SK-N-SH (cell line): ENCODE data around the gene OGA. TPM values are rescaled to one million over a fixed set of nuclear protein-coding genes. Genes with fewer than 3 reads are reported as not detected.

Experiments
- CTCF ChIA-PET: fragments of 300-600, 350-600 bp; formaldehyde crosslinking; extraction: SDS; loops from one replicate; lab custom pipeline; 2021; lab: Yijun Ruan, JAX
- POLR2A ChIA-PET: fragments of 350-600 bp; sonication (Branson Sonifier 250); formaldehyde crosslinking; extraction: SDS; loops from one replicate; lab custom pipeline; 2020; ENCODE audit warnings: antibody characterized with exemption, inconsistent platforms; lab: Yijun Ruan, JAX
- DNase-seq: peaks from one replicate; pipeline ENCODE4 v3.0.0; 2012
- H2AFZ ChIP-seq: fragments of 200-600 bp; sonication (generic); 2 replicates; pipeline ENCODE4 v1.8.1; 2016; ENCODE audit warnings: antibody characterized with exemption, mild to moderate bottlenecking, low read depth
- H3F3A ChIP-seq: fragments of 200-600 bp; sonication (generic); replicated peaks from 2 replicates; pipeline ENCODE3; 2016; ENCODE audit warnings: antibody characterized with exemption, mild to moderate bottlenecking; ENCODE audit not compliant: insufficient read depth
- H3K27ac ChIP-seq, 2 experiments: fragments of 200-500 bp in 1 of 2; fragments of 200-600 bp in 1 of 2; sonication (Bioruptor generic) in 1 of 2; sonication (generic), shearing (Covaris generic) in 1 of 2; 2 replicates each; pipeline versions ENCODE4 v1.5.1 to v1.6.1; 2014 to 2016; ENCODE audit warnings: low read depth in 2 of 2, inconsistent platforms in 1 of 2, low read length in 1 of 2, mild to moderate bottlenecking in 1 of 2, mixed read lengths in 1 of 2
- H3K27me3 ChIP-seq: fragments of 200-600 bp; sonication (generic), shearing (Covaris generic); 2 replicates; pipeline ENCODE4 v1.6.1; 2016; ENCODE audit warnings: mixed run types; ENCODE audit not compliant: insufficient read depth
- H3K36me3 ChIP-seq, 2 experiments: fragments of 200-500 bp in 1 of 2; fragments of 200-600 bp in 1 of 2; sonication (Bioruptor generic) in 1 of 2; sonication (generic) in 1 of 2; replicated peaks in 1 of 2; 2 replicates each; pipeline versions ENCODE3 to v1.5.1; 2014 to 2016; ENCODE audit warnings: low read length in 1 of 2, mild to moderate bottlenecking in 1 of 2; ENCODE audit not compliant: insufficient read depth in 2 of 2, control insufficient read depth in 1 of 2
- H3K4me1 ChIP-seq, 2 experiments: fragments of 200-500 bp in 1 of 2; fragments of 200-600 bp in 1 of 2; sonication (Bioruptor generic) in 1 of 2; sonication (generic), shearing (Covaris generic) in 1 of 2; 2 replicates each; pipeline versions ENCODE4 v1.5.1 to v1.6.1; 2014 to 2016; ENCODE audit warnings: low read depth in 1 of 2, low read length in 1 of 2, mixed run types in 1 of 2; ENCODE audit not compliant: insufficient read depth in 2 of 2, control insufficient read depth in 1 of 2
- H3K4me2 ChIP-seq: fragments of 200-600 bp; sonication (generic), shearing (Covaris generic); 2 replicates; pipeline ENCODE4 v1.6.1; 2017; ENCODE audit warnings: mixed run types
- H3K4me3 ChIP-seq, 2 experiments: fragments of 200-500 bp in 1 of 2; fragments of 200-600 bp in 1 of 2; sonication (Bioruptor generic) in 1 of 2; sonication (generic), shearing (Covaris generic) in 1 of 2; 2 replicates each; pipeline versions ENCODE4 v1.5.1 to v1.8.1; 2014 to 2016; ENCODE audit warnings: low read depth in 2 of 2, inconsistent platforms in 1 of 2, low read length in 1 of 2, mild to moderate bottlenecking in 1 of 2, mixed read lengths in 1 of 2, moderate library complexity in 1 of 2
- H3K79me2 ChIP-seq: fragments of 200-600 bp; sonication (generic); 2 replicates; pipeline ENCODE4 v1.8.1; 2017; ENCODE audit warnings: mild to moderate bottlenecking; ENCODE audit not compliant: insufficient read depth
- H3K9ac ChIP-seq: fragments of 200-600 bp; sonication (generic); 2 replicates; pipeline ENCODE4 v1.6.1; 2017; ENCODE audit warnings: mixed run types
- H3K9me2 ChIP-seq: fragments of 200-600 bp; sonication (generic); 2 replicates; pipeline ENCODE4 v1.6.1; 2017; ENCODE audit warnings: mixed run types
- H3K9me3 ChIP-seq: fragments of 200-600 bp; sonication (generic); 2 replicates; pipeline ENCODE4 v1.6.1; 2017; ENCODE audit warnings: mixed run types, mild to moderate bottlenecking, moderate library complexity
- H4K20me1 ChIP-seq: fragments of 200-600 bp; sonication (generic); 2 replicates; pipeline ENCODE4 v1.6.1; 2017; ENCODE audit warnings: mild to moderate bottlenecking, mixed run types; ENCODE audit not compliant: insufficient read depth
- CHD2 ChIP-seq: fragments of 150-350 bp; IDR thresholded peaks from 2 replicates; pipeline ENCODE4 v1.6.1; 2018; ENCODE audit warnings: low read length; ENCODE audit not compliant: partially characterized antibody
- GATA2 ChIP-seq: sonication (generic); formaldehyde crosslinking; IDR thresholded peaks from 2 replicates; pipeline ENCODE4 v1.5.0; 2020; ENCODE audit warnings: mild to moderate bottlenecking, missing genetic modification reagents
- NFIC ChIP-seq: IDR thresholded peaks from 2 replicates; pipeline ENCODE4 v1.4.0; 2012; ENCODE audit warnings: borderline replicate concordance
- NRF1 ChIP-seq: IDR thresholded peaks from 2 replicates; pipeline ENCODE4 v1.6.1; 2012; ENCODE audit warnings: low read depth, mild to moderate bottlenecking, low read length
- PBX3 ChIP-seq: IDR thresholded peaks from 2 replicates; pipeline ENCODE4; 2012
- RAD21 ChIP-seq: IDR thresholded peaks from 2 replicates; pipeline ENCODE4 v1.6.1; 2012; ENCODE audit warnings: mild to moderate bottlenecking, low read length
- SMC3 ChIP-seq: IDR thresholded peaks from 2 replicates; pipeline ENCODE4 v1.6.1; 2012; ENCODE audit warnings: low read depth, low read length, improper control_type of control experiment
- TEAD4 ChIP-seq: IDR thresholded peaks from 2 replicates; pipeline ENCODE4 v1.4.0; 2012; ENCODE audit warnings: mild to moderate bottlenecking, borderline replicate concordance; ENCODE audit not compliant: insufficient read depth
- WGBS: methylation state at CpG from one replicate; pipeline ENCODE4 v1.1.6; 2017; ENCODE audit warnings: low lambda C conversion rate; 5-methylcytosine and 5-hydroxymethylcytosine counted together
- polyA plus RNA-seq, 3 experiments: library from polyadenylated mRNA; depleted of rRNA; stranded (reverse); fragments of >200 nt; gene quantifications; 2 replicates each; pipeline ENCODE4 v1.2.3, GENCODE V29; 2012
- TF ChIP-seq, protein P1 (sequence below): IDR thresholded peaks from 2 replicates; pipeline ENCODE4 v1.6.1; 2012; ENCODE audit warnings: mild to moderate bottlenecking, low read depth, low read length, moderate library complexity
- TF ChIP-seq, protein P2 (sequence below): IDR thresholded peaks from 2 replicates; pipeline ENCODE4 v1.4.0; 2012; ENCODE audit warnings: low read depth, borderline replicate concordance
- TF ChIP-seq, protein P3 (sequence below): IDR thresholded peaks from 2 replicates; pipeline ENCODE4 v1.4.0; 2012; ENCODE audit warnings: low read depth

The OGA gene
- polyA plus RNA-seq, 1 of the 3 experiments (the other 2 are of a cell fraction), result 24.8 TPM

- TF ChIP-seq, protein P1, sequence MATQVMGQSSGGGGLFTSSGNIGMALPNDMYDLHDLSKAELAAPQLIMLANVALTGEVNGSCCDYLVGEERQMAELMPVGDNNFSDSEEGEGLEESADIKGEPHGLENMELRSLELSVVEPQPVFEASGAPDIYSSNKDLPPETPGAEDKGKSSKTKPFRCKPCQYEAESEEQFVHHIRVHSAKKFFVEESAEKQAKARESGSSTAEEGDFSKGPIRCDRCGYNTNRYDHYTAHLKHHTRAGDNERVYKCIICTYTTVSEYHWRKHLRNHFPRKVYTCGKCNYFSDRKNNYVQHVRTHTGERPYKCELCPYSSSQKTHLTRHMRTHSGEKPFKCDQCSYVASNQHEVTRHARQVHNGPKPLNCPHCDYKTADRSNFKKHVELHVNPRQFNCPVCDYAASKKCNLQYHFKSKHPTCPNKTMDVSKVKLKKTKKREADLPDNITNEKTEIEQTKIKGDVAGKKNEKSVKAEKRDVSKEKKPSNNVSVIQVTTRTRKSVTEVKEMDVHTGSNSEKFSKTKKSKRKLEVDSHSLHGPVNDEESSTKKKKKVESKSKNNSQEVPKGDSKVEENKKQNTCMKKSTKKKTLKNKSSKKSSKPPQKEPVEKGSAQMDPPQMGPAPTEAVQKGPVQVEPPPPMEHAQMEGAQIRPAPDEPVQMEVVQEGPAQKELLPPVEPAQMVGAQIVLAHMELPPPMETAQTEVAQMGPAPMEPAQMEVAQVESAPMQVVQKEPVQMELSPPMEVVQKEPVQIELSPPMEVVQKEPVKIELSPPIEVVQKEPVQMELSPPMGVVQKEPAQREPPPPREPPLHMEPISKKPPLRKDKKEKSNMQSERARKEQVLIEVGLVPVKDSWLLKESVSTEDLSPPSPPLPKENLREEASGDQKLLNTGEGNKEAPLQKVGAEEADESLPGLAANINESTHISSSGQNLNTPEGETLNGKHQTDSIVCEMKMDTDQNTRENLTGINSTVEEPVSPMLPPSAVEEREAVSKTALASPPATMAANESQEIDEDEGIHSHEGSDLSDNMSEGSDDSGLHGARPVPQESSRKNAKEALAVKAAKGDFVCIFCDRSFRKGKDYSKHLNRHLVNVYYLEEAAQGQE, result no peak
- TF ChIP-seq, protein P2, sequence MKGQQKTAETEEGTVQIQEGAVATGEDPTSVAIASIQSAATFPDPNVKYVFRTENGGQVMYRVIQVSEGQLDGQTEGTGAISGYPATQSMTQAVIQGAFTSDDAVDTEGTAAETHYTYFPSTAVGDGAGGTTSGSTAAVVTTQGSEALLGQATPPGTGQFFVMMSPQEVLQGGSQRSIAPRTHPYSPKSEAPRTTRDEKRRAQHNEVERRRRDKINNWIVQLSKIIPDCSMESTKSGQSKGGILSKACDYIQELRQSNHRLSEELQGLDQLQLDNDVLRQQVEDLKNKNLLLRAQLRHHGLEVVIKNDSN, result no peak
- TF ChIP-seq, all 33 proteins: peak for 9
These were observed 12.3 kb upstream of the OGA start (continued) for GRCh38 chr10:101830322-101831168.

DNA sequence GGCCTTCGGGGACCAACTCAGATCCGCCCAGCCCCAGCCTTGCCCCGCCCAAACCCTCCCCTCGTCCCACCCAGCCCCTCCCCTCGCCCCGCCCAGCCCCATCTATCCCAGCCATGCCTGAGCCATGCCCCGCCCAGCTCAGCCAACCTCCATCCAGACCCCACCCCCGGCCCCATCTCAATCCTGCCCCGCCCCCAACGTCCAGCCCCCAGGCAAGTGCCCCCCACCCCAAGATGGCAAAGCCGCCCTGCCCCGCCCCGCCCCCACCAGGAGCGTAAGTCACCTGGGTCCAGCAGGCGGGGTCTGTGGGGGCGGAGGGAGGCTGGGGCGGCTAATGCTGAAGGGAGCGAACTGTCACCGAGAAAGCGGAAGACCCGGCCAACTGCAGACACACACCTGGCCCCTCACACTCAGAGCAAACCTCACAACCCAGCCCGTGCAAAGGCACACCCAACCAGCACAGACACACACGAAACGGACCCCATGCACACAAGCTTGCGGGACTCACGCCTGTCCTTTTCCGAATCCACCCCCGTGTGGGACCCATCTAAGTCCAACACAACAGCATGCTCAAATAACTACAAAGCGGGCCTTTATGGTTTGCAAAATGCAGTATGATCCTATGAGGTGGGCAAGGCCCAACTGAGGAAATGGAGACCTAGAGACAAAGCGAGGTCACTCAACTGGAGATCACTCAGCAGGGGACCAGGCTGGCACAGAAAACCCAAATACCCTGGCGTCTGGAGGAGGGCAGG, 11.5 kb upstream of the OGA start:
- ChIA-PET CTCF (interaction anchor here (1.0 to 8.5 kb wide), 3 partner anchors 12 to 47 kb away, joined by 4 to 73 read pairs (median 4); partner anchors contain the start of genes KCNIP2, NPM3 and OGA), POLR2A (no interaction called here)
- no peaks in the 10 kb centered on the region for H3F3A ChIP-seq
- H3K27ac ChIP-seq, result peak overlapping the region; percentile 41 to 87; a peak in 3 of 4 replicates
- H3K4me1 ChIP-seq, result peaks cover 14 to 35% of the 10 kb centered on the region in 2 experiments; a peak in 3 of 4 replicates
- no peak overlapping the region for H3K9ac ChIP-seq
- 60% methylated on average over 23 of the region's 31 CpGs for WGBS
- H3K27me3 ChIP-seq, result no peaks in the 10 kb centered on the region
- DNase-seq, result peak; percentile 93
- H3K79me2 ChIP-seq, result no peaks in the 10 kb centered on the region
- H3K36me3 ChIP-seq, result no peaks in the 10 kb centered on the region
- no peaks in the 10 kb centered on the region for H3K9me3 ChIP-seq
- H3K4me2 ChIP-seq, result peak overlapping the region; percentile 77; the same call in 1 of the 2 replicates
- H4K20me1 ChIP-seq, result no peaks in the 10 kb centered on the region
- H3K4me3 ChIP-seq, result peak overlapping the region in 1 of 2 experiments; percentile 45; a peak in 3 of 4 replicates
- H2AFZ ChIP-seq, result no peak overlapping the region
- TF ChIP-seq, protein P3, sequence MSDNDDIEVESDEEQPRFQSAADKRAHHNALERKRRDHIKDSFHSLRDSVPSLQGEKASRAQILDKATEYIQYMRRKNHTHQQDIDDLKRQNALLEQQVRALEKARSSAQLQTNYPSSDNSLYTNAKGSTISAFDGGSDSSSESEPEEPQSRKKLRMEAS, result no peak
- no peak for TF ChIP-seq NRF1
- no peak for TF ChIP-seq CHD2
- TF ChIP-seq GATA2 (CRISPR knock-in tag), result no peak
- TF ChIP-seq TEAD4, result no peak
- TF ChIP-seq NFIC, result no peak
- no peak for TF ChIP-seq PBX3
- TF ChIP-seq SMC3, result no peak
- TF ChIP-seq, protein P1, result no peak
- no peak for TF ChIP-seq RAD21
- TF ChIP-seq, protein P2, result no peak
- no peaks in the 10 kb centered on the region for H3K9me2 ChIP-seq
